Measurements from ENCODE around the gene CKM. TPM values are rescaled to one million over a fixed set of nuclear protein-coding genes. Genes with fewer than 3 reads are reported as not detected.
A peak's percentile ranks its signal among the peaks of the same experiment; 100 is the strongest.

The CKM gene
- total RNA-seq (not detected in 2 replicates), polyA plus RNA-seq (0.03 TPM in 1 of 2 replicates, not detected in the other), polyA minus RNA-seq (ENCODE audit: low replicate concordance) (not detected in 2 replicates)
- not detected in 2 replicates for polyA plus RNA-seq (2012)

DNA sequence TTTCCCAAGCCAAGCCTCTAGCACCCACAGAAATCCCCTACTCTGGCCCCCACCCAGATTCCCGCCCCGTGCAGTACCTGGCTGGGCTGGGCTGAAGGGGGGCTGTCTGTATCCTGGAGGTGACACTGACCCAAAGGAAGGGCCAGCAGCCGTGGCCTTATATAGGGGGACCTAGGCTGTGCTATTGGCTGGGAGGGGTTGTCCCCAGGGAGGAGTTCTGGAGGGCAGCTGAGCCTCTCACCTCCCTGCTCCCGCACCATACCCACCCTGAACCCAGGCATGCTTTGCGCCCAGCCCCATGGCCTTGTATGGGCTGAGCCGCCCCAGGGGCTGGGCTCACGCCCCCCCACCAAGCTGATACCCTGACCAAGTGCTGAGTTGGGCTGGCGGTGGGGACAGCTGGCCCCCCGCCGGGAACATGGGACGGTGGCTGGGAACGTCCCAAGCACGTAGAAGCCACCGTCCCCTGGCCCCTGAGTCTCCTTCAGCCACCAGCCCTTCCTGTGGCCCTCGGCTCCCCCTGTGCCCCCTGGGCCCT is at the start of gene CKM:
Gene CKM (minus strand): TSS at position 132 of the 538 bp plus-strand sequence. CDS start 3,162 bp downstream, outside the sequence.
- Histone ChIP-seq H3K9me3 (ENCODE audit: control insufficient read depth, insufficient read depth, low read depth, low read length) (no peaks in the 10 kb centered on the region), H3K27ac (ENCODE audit: insufficient read depth, low read length) (no peak within 1 kb of the TSS), H4K20me1 (ENCODE audit: control insufficient read depth, extremely low read depth, insufficient read depth, low read length) (no peaks in the 10 kb centered on the region), H3K4me2 (ENCODE audit: extremely low read depth, insufficient read depth, low read length) (peak within 1 kb of the TSS; percentile 75), H3K79me2 (ENCODE audit: control insufficient read depth, insufficient read depth, low read length) (no peaks in the 10 kb centered on the region), H3K4me1 (ENCODE audit: control insufficient read depth, extremely low read depth, insufficient read depth, low read length) (no peaks in the 10 kb centered on the region), H3K9ac (ENCODE audit: insufficient read depth, low read length) (no peak within 1 kb of the TSS), H3K4me3 (replicated peaks in 1 of 4; ENCODE audit: control extremely low read depth in 1 of 4, insufficient read depth in 1 of 4, low read depth in 3 of 4, low read length in 4 of 4) (peak within 1 kb of the TSS in 2 of 4 experiments; percentile 5 to 45), H3K27me3 (ENCODE audit: control insufficient read depth, insufficient read depth, low read length) (peaks cover 9% of the 10 kb centered on the region), H2AFZ (ENCODE audit: low read length) (no peak within 1 kb of the TSS), H3K36me3 (ENCODE audit: control insufficient read depth, insufficient read depth, low read length) (no peaks in the 10 kb centered on the region)
- TF ChIP-seq, protein P1, sequence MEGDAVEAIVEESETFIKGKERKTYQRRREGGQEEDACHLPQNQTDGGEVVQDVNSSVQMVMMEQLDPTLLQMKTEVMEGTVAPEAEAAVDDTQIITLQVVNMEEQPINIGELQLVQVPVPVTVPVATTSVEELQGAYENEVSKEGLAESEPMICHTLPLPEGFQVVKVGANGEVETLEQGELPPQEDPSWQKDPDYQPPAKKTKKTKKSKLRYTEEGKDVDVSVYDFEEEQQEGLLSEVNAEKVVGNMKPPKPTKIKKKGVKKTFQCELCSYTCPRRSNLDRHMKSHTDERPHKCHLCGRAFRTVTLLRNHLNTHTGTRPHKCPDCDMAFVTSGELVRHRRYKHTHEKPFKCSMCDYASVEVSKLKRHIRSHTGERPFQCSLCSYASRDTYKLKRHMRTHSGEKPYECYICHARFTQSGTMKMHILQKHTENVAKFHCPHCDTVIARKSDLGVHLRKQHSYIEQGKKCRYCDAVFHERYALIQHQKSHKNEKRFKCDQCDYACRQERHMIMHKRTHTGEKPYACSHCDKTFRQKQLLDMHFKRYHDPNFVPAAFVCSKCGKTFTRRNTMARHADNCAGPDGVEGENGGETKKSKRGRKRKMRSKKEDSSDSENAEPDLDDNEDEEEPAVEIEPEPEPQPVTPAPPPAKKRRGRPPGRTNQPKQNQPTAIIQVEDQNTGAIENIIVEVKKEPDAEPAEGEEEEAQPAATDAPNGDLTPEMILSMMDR (conservative IDR thresholded peaks at IDR 0.05 in 1 of 2, IDR thresholded peaks at IDR 0.05 in 1 of 2; ENCODE audit: low read depth in 1 of 2, low read length in 2 of 2), result no peak
- TF ChIP-seq EZH2 (IDR thresholded peaks at IDR 0.05; ENCODE audit: low read length, missing control alignments), result no peak
- DNase-seq (ENCODE audit: low read depth in 2 of 2), result no peak

DNA sequence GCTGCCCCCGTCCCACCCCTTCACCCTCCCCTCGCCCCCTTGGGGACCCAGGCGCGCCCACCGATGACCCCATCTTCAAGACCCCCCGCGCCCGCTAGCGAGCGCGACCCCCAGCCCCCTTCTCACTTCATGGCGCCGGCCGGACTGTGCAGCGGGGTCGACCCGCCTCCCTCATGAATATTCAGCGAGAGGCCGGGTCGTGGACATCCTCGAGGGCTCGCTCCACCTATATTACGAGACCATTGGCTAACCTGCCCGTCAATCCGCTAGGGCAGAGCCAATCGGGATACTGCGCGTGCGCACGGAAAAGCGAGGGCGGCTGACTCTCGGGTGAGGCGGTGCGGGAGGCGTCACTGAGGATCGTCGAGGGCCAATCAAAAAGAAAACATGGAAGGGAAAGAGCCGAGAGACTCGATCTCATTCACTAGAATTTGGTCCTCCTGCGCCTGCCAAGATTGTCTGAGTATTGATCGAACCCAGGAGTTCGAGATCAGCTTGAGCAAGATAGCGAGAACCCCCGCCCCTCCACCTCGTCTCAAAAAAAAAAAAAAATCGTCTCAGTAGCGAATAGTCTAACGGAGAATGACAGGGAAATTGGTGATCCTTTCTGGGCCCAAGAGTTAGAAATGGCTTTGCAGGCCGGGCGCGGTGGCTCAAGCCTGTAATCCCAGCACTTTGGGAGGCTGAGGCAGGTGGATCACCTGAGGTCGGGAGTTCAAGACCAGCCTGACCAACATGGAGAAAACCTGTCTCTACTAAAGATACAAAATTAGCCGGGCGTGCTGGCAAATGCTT is 47.9 kb upstream of the CKM start, which contains the start of gene ERCC2:
Gene ERCC2 (minus strand): TSS at position 164 of the 795 bp plus-strand sequence. CDS start 33 bp downstream, at position 131.
- Histone ChIP-seq H3K36me3 (ENCODE audit: control insufficient read depth, insufficient read depth, low read length) (peaks cover 2% of the 10 kb centered on the region), H3K4me3 (replicated peaks in 1 of 4; ENCODE audit: control extremely low read depth in 1 of 4, insufficient read depth in 1 of 4, low read depth in 3 of 4, low read length in 4 of 4) (peak within 1 kb of the TSS; percentile 68 to 83 (median 74)), H3K9ac (ENCODE audit: insufficient read depth, low read length) (peak within 1 kb of the TSS; percentile 77), H3K4me2 (ENCODE audit: extremely low read depth, insufficient read depth, low read length) (peak within 1 kb of the TSS; percentile 70), H3K79me2 (ENCODE audit: control insufficient read depth, insufficient read depth, low read length) (peaks cover 15% of the 10 kb centered on the region), H3K27ac (ENCODE audit: insufficient read depth, low read length) (peak within 1 kb of the TSS; percentile 82), H3K9me3 (ENCODE audit: control insufficient read depth, insufficient read depth, low read depth, low read length) (no peaks in the 10 kb centered on the region), H4K20me1 (ENCODE audit: control insufficient read depth, extremely low read depth, insufficient read depth, low read length) (no peaks in the 10 kb centered on the region), H3K4me1 (ENCODE audit: control insufficient read depth, extremely low read depth, insufficient read depth, low read length) (no peaks in the 10 kb centered on the region), H2AFZ (ENCODE audit: low read length) (peak within 1 kb of the TSS; percentile 79), H3K27me3 (ENCODE audit: control insufficient read depth, insufficient read depth, low read length) (no peaks in the 10 kb centered on the region)
- DNase-seq (ENCODE audit: low read depth in 2 of 2), result peak; percentile 98 to 99
- TF ChIP-seq EZH2 (IDR thresholded peaks at IDR 0.05; ENCODE audit: low read length, missing control alignments), result no peak
- TF ChIP-seq, protein P1 (conservative IDR thresholded peaks at IDR 0.05 in 1 of 2, IDR thresholded peaks at IDR 0.05 in 1 of 2; ENCODE audit: low read depth in 1 of 2, low read length in 2 of 2), result no peak

DNA sequence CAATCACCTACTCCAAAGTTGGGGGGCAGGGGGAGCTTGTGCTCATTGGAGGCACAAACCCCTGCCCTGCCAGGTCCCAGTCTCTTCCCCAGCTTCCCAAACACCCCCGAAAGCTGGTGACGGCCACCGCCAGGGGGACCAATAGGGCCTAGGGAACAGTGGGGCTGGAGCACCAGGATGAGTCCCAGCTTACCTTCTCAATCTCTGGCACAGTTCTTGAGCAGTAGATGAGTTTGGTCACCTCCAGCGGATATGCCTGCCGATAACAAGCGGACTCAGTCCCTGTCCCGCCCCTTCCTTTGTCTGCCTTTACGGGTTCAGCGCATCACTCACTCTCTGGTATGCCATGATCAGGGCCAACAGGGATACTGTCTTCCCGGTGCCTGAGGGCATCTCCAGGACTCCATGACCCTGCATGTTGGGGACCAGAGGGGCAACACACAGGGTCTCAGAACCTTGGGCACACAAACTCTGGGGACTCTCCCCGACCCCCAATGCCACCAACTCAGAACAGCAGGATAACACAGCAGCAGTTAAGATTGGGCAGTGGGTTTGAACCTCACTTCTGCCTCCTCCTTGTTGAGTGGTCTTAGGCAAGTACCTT is 46.2 kb upstream of the CKM start:
- H3K4me2 ChIP-seq (ENCODE audit: extremely low read depth, insufficient read depth, low read length), result peak overlapping the region; percentile 67
- no peak overlapping the region for H3K27ac ChIP-seq (ENCODE audit: insufficient read depth, low read length)
- H3K4me3 ChIP-seq (replicated peaks in 1 of 4; ENCODE audit: control extremely low read depth in 1 of 4, insufficient read depth in 1 of 4, low read depth in 3 of 4, low read length in 4 of 4), result peak overlapping the region in 2 of 4 experiments; percentile 33 to 75
- H3K36me3 ChIP-seq (ENCODE audit: control insufficient read depth, insufficient read depth, low read length), result peaks cover 4% of the 10 kb centered on the region
- no peak overlapping the region for H2AFZ ChIP-seq (ENCODE audit: low read length)
- H3K9ac ChIP-seq (ENCODE audit: insufficient read depth, low read length), result no peak overlapping the region
- TF ChIP-seq, protein P1 (conservative IDR thresholded peaks at IDR 0.05 in 1 of 2, IDR thresholded peaks at IDR 0.05 in 1 of 2; ENCODE audit: low read depth in 1 of 2, low read length in 2 of 2), result no peak
- no peak for TF ChIP-seq EZH2 (IDR thresholded peaks at IDR 0.05; ENCODE audit: low read length, missing control alignments)
- H3K27me3 ChIP-seq (ENCODE audit: control insufficient read depth, insufficient read depth, low read length), result no peaks in the 10 kb centered on the region
- no peaks in the 10 kb centered on the region for H3K9me3 ChIP-seq (ENCODE audit: control insufficient read depth, insufficient read depth, low read depth, low read length)
- peaks cover 15% of the 10 kb centered on the region for H3K79me2 ChIP-seq (ENCODE audit: control insufficient read depth, insufficient read depth, low read length)
- H4K20me1 ChIP-seq (ENCODE audit: control insufficient read depth, extremely low read depth, insufficient read depth, low read length), result no peaks in the 10 kb centered on the region
- DNase-seq (ENCODE audit: low read depth in 2 of 2), result no peak
- H3K4me1 ChIP-seq (ENCODE audit: control insufficient read depth, extremely low read depth, insufficient read depth, low read length), result no peaks in the 10 kb centered on the region

Data from fibroblast of lung (primary cell).